Trophoblast cell (in vitro differentiated cells and primary cell): Measurements from ENCODE around the gene CERS6.

Experiments
- DNase-seq, 2 donors: peaks; one replicate each; pipeline ENCODE4 v3.0.0-alpha.2; 2016
- H2AFZ ChIP-seq: 2 replicates; pipeline ENCODE4 v1.6.1; 2013; ENCODE audit warnings: low read length, moderate library complexity, mild to moderate bottlenecking; ENCODE audit not compliant: insufficient read depth, poor library complexity
- H2AK5ac ChIP-seq: 2 replicates; pipeline ENCODE4 v1.6.1; 2013; ENCODE audit warnings: mild to moderate bottlenecking, low read length
- H2BK120ac ChIP-seq: 2 replicates; pipeline ENCODE4 v1.6.1; 2013; ENCODE audit warnings: low read length, mild to moderate bottlenecking, moderate library complexity; ENCODE audit not compliant: insufficient read depth, poor library complexity
- H2BK12ac ChIP-seq: 2 replicates; pipeline ENCODE4 v1.6.1; 2013; ENCODE audit warnings: mild to moderate bottlenecking, low read length, moderate library complexity
- H2BK5ac ChIP-seq: 2 replicates; pipeline ENCODE4 v1.6.1; 2013; ENCODE audit warnings: low read length, low read depth, moderate library complexity, mild to moderate bottlenecking; ENCODE audit not compliant: poor library complexity
- H3K14ac ChIP-seq: 2 replicates; pipeline ENCODE4 v1.6.1; 2013; ENCODE audit warnings: mild to moderate bottlenecking, low read length
- H3K18ac ChIP-seq: 2 replicates; pipeline ENCODE4 v1.6.1; 2013; ENCODE audit warnings: mild to moderate bottlenecking, low read length
- H3K23ac ChIP-seq: 2 replicates; pipeline ENCODE4 v1.6.1; 2013; ENCODE audit warnings: low read length
- H3K27ac ChIP-seq: 2 replicates; pipeline ENCODE4 v1.5.1; 2013; ENCODE audit warnings: low read depth, mild to moderate bottlenecking, inconsistent platforms, low read length, moderate library complexity
- H3K27me3 ChIP-seq: 2 replicates; pipeline ENCODE4 v1.6.1; 2013; ENCODE audit warnings: inconsistent platforms, mild to moderate bottlenecking, low read length, moderate library complexity; ENCODE audit not compliant: insufficient read depth
- H3K36me3 ChIP-seq, 2 experiments: 1 replicate in 1 of 2; 2 replicates in 1 of 2; pipeline ENCODE4 v1.6.1; 2013; ENCODE audit warnings: low read length in 2 of 2, mild to moderate bottlenecking in 2 of 2, moderate library complexity in 1 of 2; ENCODE audit not compliant: insufficient read depth in 2 of 2, control insufficient read depth in 1 of 2
- H3K4ac ChIP-seq: 2 replicates; pipeline ENCODE4 v1.6.1; 2013; ENCODE audit warnings: low read depth, mild to moderate bottlenecking, low read length, moderate library complexity
- H3K4me1 ChIP-seq, 2 experiments: 1 replicate in 1 of 2; 2 replicates in 1 of 2; pipeline ENCODE4 v1.6.1; 2013; ENCODE audit warnings: low read length in 2 of 2, mild to moderate bottlenecking in 2 of 2, moderate library complexity in 1 of 2; ENCODE audit not compliant: insufficient read depth in 2 of 2, control insufficient read depth in 1 of 2
- H3K4me2 ChIP-seq: 2 replicates; pipeline ENCODE4 v1.6.1; 2013; ENCODE audit warnings: inconsistent platforms, mild to moderate bottlenecking, low read length, moderate library complexity
- H3K4me3 ChIP-seq: 2 replicates; pipeline ENCODE4 v1.5.1; 2013; ENCODE audit warnings: mild to moderate bottlenecking, low read depth, low read length, inconsistent platforms
- H3K79me1 ChIP-seq: one replicate; pipeline ENCODE4 v1.6.1; 2013; ENCODE audit warnings: low read length
- H3K79me2 ChIP-seq: 2 replicates; pipeline ENCODE4 v1.6.1; 2013; ENCODE audit warnings: low read length, mild to moderate bottlenecking; ENCODE audit not compliant: control insufficient read depth, insufficient read depth, poor library complexity
- H3K9ac ChIP-seq: 2 replicates; pipeline ENCODE4 v1.6.1; 2013; ENCODE audit warnings: mild to moderate bottlenecking, low read length
- H3K9me3 ChIP-seq: 2 replicates; pipeline ENCODE4 v1.6.1; 2013; ENCODE audit warnings: low read depth, mild to moderate bottlenecking, control low read depth, inconsistent platforms, low read length; ENCODE audit not compliant: insufficient read depth
- H4K12ac ChIP-seq: 2 replicates; pipeline ENCODE4 v1.6.1; 2013; ENCODE audit warnings: low read depth, mild to moderate bottlenecking, low read length, moderate library complexity
- H4K8ac ChIP-seq: 2 replicates; pipeline ENCODE4 v1.6.1; 2013; ENCODE audit warnings: low read depth, mild to moderate bottlenecking, low read length, moderate library complexity
- H4K91ac ChIP-seq: one replicate; pipeline ENCODE4 v1.6.1; 2013; ENCODE audit warnings: low read depth, mild to moderate bottlenecking, low read length, moderate library complexity
- WGBS: extraction: QIAGEN DNeasy Blood & Tissue Kit; methylation state at CpG from one replicate; pipeline ENCODE4 v1.1.7; 2013; ENCODE audit warnings: missing lambda C conversion rate; ENCODE audit not compliant: insufficient read length, insufficient coverage; ENCODE audit errors: extremely low coverage; 5-methylcytosine and 5-hydroxymethylcytosine counted together

CERS6 gene

DNA sequence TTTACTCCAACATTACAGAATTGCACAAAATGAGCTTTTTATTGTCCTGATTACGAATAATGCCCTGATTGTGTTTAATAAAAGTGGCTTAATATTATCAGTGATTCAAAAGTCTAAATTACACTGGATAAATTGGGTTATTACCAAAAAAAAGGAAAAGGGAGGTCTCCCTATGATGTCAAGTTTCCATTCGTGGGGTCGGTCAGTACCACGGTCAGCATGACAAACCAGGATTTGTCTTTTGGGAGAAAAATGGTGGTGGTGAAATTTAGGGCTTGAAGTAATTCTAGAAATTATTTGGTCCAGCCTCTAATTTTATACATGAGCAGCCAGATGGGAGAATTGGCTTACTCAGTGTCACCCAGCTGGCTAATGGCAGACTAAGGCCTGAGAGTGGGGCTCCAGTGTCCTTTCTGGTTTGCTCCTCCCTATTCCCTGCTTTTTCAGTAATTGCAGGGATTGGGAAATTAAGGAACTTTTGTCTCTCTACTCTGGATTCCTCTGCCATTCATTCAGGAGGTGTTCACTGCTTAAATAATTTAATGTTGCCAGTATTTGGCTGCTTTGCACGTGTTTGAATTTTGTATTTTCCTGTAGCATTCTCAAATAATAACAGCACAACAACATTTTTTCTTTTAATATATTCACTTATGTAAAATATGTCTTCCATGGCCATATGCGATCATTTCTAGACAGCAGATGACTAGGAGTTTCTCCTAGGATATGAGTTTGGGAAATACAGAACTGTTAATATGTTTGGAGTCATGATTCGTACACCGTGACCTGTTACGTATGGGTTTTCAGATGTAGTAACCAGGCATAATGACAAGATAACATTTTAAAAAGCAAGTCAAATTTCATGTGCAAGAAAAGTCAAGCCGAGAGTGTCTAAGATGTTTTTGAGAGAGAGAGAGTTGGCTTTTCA, 217.5 kb downstream of the CERS6 start:
- Histone ChIP-seq H3K14ac (no peak overlapping the region), H3K4me3 (no peak overlapping the region)

DNA sequence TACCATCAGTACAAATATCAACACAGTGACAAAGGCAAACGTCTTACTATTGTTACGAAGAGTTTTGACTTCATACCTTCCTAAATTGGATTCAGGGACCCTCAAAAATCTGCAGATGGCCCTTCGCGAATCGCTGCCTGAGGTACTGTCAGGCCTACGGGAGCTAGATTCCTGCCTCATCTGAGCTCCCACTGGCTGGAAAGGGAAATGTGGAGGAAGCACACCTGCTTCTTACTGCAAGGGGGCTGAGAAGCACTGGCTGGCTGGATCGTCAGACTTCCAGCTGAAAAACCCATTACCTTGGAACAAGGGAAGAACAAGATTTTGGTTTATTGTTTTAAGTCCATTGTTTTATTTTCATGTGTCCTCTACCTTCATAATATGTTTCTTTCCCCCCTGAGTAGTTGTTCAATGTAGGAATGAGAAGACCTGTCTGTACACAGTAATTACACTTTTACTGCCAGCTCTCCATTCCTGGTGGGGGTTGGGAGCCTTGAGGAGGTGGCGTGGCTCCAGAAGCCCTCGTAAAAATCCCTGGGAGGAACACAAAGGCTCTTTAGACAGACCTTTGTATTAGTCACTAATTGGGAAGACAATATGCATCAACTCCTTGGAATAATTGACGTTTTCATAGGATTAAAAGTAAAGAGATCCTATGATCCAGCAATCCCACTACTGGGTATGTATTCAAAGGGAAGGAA, 222.2 kb downstream of the CERS6 start:
- no peaks in the 10 kb centered on the region for H3K79me1 ChIP-seq

More for the DNA sequence above, 217.5 kb downstream of the CERS6 start:
- Histone ChIP-seq H4K91ac (no peak overlapping the region), H3K23ac (no peak overlapping the region), H2BK12ac (no peak overlapping the region), H3K36me3 (no peaks in the 10 kb centered on the region), H3K9ac (no peak overlapping the region), H3K4me2 (no peak overlapping the region), H2BK5ac (no peak overlapping the region), H3K9me3 (no peaks in the 10 kb centered on the region), H2AK5ac (no peak overlapping the region), H2BK120ac (no peak overlapping the region), H3K18ac (no peak overlapping the region), H3K4ac (no peak overlapping the region), H3K27me3 (no peaks in the 10 kb centered on the region), H2AFZ (no peak overlapping the region), H3K79me1 (no peaks in the 10 kb centered on the region), H3K79me2 (no peaks in the 10 kb centered on the region), H3K4me1 (peaks cover 4% of the 10 kb centered on the region in 2 experiments), H4K12ac (no peak overlapping the region), H3K27ac (no peak overlapping the region), H4K8ac (no peak overlapping the region)
- no CpG with 5 or more reads among the region's 10 CpGs for WGBS
- no peak for DNase-seq

GRCh38 chr2:168679081-168679480, 223.0 kb downstream of the CERS6 start:
- WGBS: no CpG with 5 or more reads among the region's 4 CpGs
- H3K23ac ChIP-seq: no peak overlapping the region

More for the DNA sequence above, 222.2 kb downstream of the CERS6 start:
- Histone ChIP-seq H4K91ac (no peak overlapping the region), H3K18ac (no peak overlapping the region), H2BK5ac (no peak overlapping the region), H3K23ac (no peak overlapping the region), H3K4me1 (peaks cover 4 to 7% of the 10 kb centered on the region in 2 experiments), H3K79me2 (no peaks in the 10 kb centered on the region), H3K9me3 (no peaks in the 10 kb centered on the region), H2BK12ac (no peak overlapping the region), H3K36me3 (no peaks in the 10 kb centered on the region), H3K4me2 (no peak overlapping the region), H2BK120ac (no peak overlapping the region), H3K27me3 (no peaks in the 10 kb centered on the region), H2AFZ (no peak overlapping the region), H3K4ac (no peak overlapping the region), H3K9ac (no peak overlapping the region), H4K12ac (no peak overlapping the region), H4K8ac (no peak overlapping the region), H3K27ac (no peak overlapping the region), H2AK5ac (no peak overlapping the region), H3K14ac (no peak overlapping the region), H3K4me3 (no peak overlapping the region)
- no peak for DNase-seq
- no CpG with 5 or more reads among the region's 10 CpGs for WGBS

DNA sequence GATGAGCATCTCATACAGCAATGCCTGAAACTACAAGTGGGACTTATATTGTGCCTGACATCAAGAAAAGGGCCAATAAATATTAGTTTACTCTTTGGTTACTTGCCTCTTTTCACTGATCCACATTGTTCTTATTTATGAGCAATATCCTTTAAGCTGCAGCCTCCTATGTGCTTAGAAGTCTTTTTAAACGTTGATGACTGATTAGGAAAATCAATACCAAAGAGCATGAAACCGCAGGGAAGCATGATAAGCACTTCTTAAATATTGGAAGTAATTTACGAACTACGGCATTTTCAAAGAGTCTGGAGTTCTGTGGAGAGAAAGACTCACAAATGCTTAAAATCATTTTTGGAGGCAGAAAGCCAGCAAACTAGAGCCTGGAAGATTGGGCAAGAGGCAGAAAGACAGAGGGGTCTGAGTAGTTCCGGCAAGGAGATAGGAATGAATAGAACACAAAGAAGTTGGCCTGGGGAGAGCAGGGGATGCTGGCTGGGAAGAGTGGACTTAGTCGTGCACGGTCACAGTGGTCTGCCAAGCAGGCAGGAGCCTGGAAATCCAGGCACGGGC, 223.8 kb downstream of the CERS6 start:
- no peak overlapping the region for H4K12ac ChIP-seq
- H4K91ac ChIP-seq: no peak overlapping the region
- H4K8ac ChIP-seq: no peak overlapping the region
- H3K4me1 ChIP-seq: peaks cover 4 to 7% of the 10 kb centered on the region in 2 experiments
- no peak for DNase-seq
- H3K27me3 ChIP-seq: no peaks in the 10 kb centered on the region
- no peak overlapping the region for H3K4me3 ChIP-seq
- H2AFZ ChIP-seq: no peak overlapping the region
- H3K9ac ChIP-seq: no peak overlapping the region
- no peak overlapping the region for H3K23ac ChIP-seq
- H3K14ac ChIP-seq: no peak overlapping the region
- no peak overlapping the region for H3K18ac ChIP-seq
- no peak overlapping the region for H2AK5ac ChIP-seq
- H3K79me1 ChIP-seq: no peaks in the 10 kb centered on the region
- H3K36me3 ChIP-seq: no peaks in the 10 kb centered on the region
- no peak overlapping the region for H3K27ac ChIP-seq
- no peak overlapping the region for H2BK120ac ChIP-seq
- H3K79me2 ChIP-seq: no peaks in the 10 kb centered on the region
- no CpG with 5 or more reads among the region's 8 CpGs for WGBS
- H3K9me3 ChIP-seq: no peaks in the 10 kb centered on the region
- H3K4me2 ChIP-seq: no peak overlapping the region
- no peak overlapping the region for H2BK12ac ChIP-seq
- no peak overlapping the region for H3K4ac ChIP-seq
- H2BK5ac ChIP-seq: no peak overlapping the region

More at GRCh38 chr2:168679081-168679480, 223.0 kb downstream of the CERS6 start:
- H3K36me3 ChIP-seq: no peaks in the 10 kb centered on the region
- H3K9me3 ChIP-seq: no peaks in the 10 kb centered on the region
- H3K27me3 ChIP-seq: no peaks in the 10 kb centered on the region
- H3K18ac ChIP-seq: no peak overlapping the region
- no peak overlapping the region for H3K4ac ChIP-seq
- H2BK12ac ChIP-seq: no peak overlapping the region
- no peak overlapping the region for H2BK5ac ChIP-seq
- H2BK120ac ChIP-seq: no peak overlapping the region
- DNase-seq: no peak
- no peak overlapping the region for H3K14ac ChIP-seq
- no peak overlapping the region for H3K4me2 ChIP-seq
- no peak overlapping the region for H2AK5ac ChIP-seq
- no peak overlapping the region for H4K12ac ChIP-seq
- H4K91ac ChIP-seq: no peak overlapping the region
- no peak overlapping the region for H4K8ac ChIP-seq
- peaks cover 4 to 7% of the 10 kb centered on the region in 2 experiments for H3K4me1 ChIP-seq
- no peak overlapping the region for H2AFZ ChIP-seq
- no peak overlapping the region for H3K4me3 ChIP-seq
- H3K79me2 ChIP-seq: no peaks in the 10 kb centered on the region
- H3K9ac ChIP-seq: no peak overlapping the region
- no peak overlapping the region for H3K27ac ChIP-seq
- no peaks in the 10 kb centered on the region for H3K79me1 ChIP-seq
